NCI-H1930 (cell line): ENCODE results near the gene KCP.
"Not testable (repeated sequence)": the region's sequence is repeated elsewhere in the genome, so short reads cannot be mapped to it uniquely, and the experiment has no call there.

ENCODE experiments used
- DNase-seq, 2 experiments: peaks; one replicate each; lab custom pipeline; 2025; lab: John Stamatoyannopoulos, UW

Gene KCP

GRCh38 chr7:128921866-128922440 is 11.4 kb upstream of the KCP start:
- DNase-seq: no peak

GRCh38 chr7:128920913-128921582 is 10.5 kb upstream of the KCP start:
- no peak for DNase-seq

- DNase-seq: no peak
These were observed 9.6 kb upstream of the KCP start for GRCh38 chr7:128919881-128920799.

GRCh38 chr7:128919241-128919640 is 8.7 kb upstream of the KCP start:
- DNase-seq: no peak

GRCh38 chr7:128918016-128918665 is 7.6 kb upstream of the KCP start:
- DNase-seq: no peak

- no peak for DNase-seq
These were observed 6.6 kb upstream of the KCP start for GRCh38 chr7:128917122-128917521.

GRCh38 chr7:128916643-128916915 is 6.1 kb upstream of the KCP start:
- DNase-seq: no peak

- DNase-seq: no peak
These were observed 5.5 kb upstream of the KCP start for GRCh38 chr7:128915841-128916642.

GRCh38 chr7:128915271-128915819 is 4.8 kb upstream of the KCP start:
- DNase-seq: no peak

- no peak for DNase-seq
These were observed 4.2 kb upstream of the KCP start for GRCh38 chr7:128914566-128915151.

GRCh38 chr7:128913870-128914565 is 3.5 kb upstream of the KCP start:
- no peak for DNase-seq

GRCh38 chr7:128912709-128913495 is 2.4 kb upstream of the KCP start:
- DNase-seq: not testable (repeated sequence)

- no peak for DNase-seq
These were observed 1.8 kb upstream of the KCP start for GRCh38 chr7:128912281-128912680.

GRCh38 chr7:128911423-128912031 is 1.0 kb upstream of the KCP start:
- DNase-seq: no peak

- no peak for DNase-seq
These were observed 612 bp downstream of the KCP start for GRCh38 chr7:128909625-128910568.

- DNase-seq: no peak
These were observed 1.5 kb downstream of the KCP start for GRCh38 chr7:128908750-128909624.
